GM12878 (cell line): ENCODE measurements around the gene MYO1D. TPM values are rescaled to one million over a fixed set of nuclear protein-coding genes. Genes with fewer than 3 reads are reported as not detected.

ENCODE experiments used
- ASH2L ChIP-seq: fragments of 300-600, 200-600 bp; sonication (generic); IDR thresholded peaks from 2 replicates; pipeline ENCODE4 v1.6.1; 2017; ENCODE audit warnings: low read depth, mild to moderate bottlenecking, borderline replicate concordance
- CBX5 ChIP-seq: sonication (generic); IDR thresholded peaks from 2 replicates; pipeline ENCODE4 v1.6.1; 2016; ENCODE audit warnings: low read depth, moderate library complexity, mild to moderate bottlenecking, inconsistent platforms
- CUX1 ChIP-seq: IDR thresholded peaks from 2 replicates; pipeline ENCODE4 v1.6.1; 2012; ENCODE audit warnings: improper control_type of control experiment, low read depth, low read length; ENCODE audit not compliant: insufficient replicate concordance
- EGR1 ChIP-seq, 2 experiments: IDR thresholded peaks; 1 replicate in 1 of 2; 2 replicates in 1 of 2; pipeline ENCODE4 v1.6.1; 2011 to 2012; ENCODE audit warnings: low read depth in 2 of 2, low read length in 2 of 2, borderline replicate concordance in 1 of 2, mild to moderate bottlenecking in 1 of 2, moderate library complexity in 1 of 2
- ESRRA ChIP-seq: IDR thresholded peaks from 2 replicates; pipeline ENCODE4 v1.6.1; 2012; ENCODE audit warnings: mild to moderate bottlenecking, low read length, improper control_type of control experiment
- ETV6 ChIP-seq, 2 experiments: fragments of 450-650 bp in 1 of 2; IDR thresholded peaks in 1 of 2; conservative IDR thresholded peaks in 1 of 2; 2 replicates each; pipeline ENCODE4 v1.6.1; 2014; ENCODE audit warnings: antibody characterized with exemption in 1 of 2, borderline replicate concordance in 1 of 2, low read depth in 1 of 2, mild to moderate bottlenecking in 1 of 2, moderate library complexity in 1 of 2
- IRF4 ChIP-seq: IDR thresholded peaks from 2 replicates; pipeline ENCODE4 v1.6.1; 2011; ENCODE audit warnings: low read depth, low read length
- KAT2A ChIP-seq: conservative IDR thresholded peaks from 2 replicates; pipeline ENCODE4 v1.6.1; 2011; ENCODE audit warnings: low read depth, low read length; ENCODE audit not compliant: control insufficient read depth
- KLF5 ChIP-seq: fragments of 450-650 bp; IDR thresholded peaks from 2 replicates; pipeline ENCODE4 v1.6.1; 2014; ENCODE audit warnings: mild to moderate bottlenecking; ENCODE audit not compliant: partially characterized antibody
- MEF2B ChIP-seq: fragments of 450-650 bp; IDR thresholded peaks from 2 replicates; pipeline ENCODE4 v1.6.1; 2018; ENCODE audit warnings: mild to moderate bottlenecking, moderate library complexity; ENCODE audit not compliant: partially characterized antibody, poor library complexity, severe bottlenecking
- MTA2 ChIP-seq: fragments of 450-650 bp; IDR thresholded peaks from 2 replicates; pipeline ENCODE4 v1.6.1; 2016; ENCODE audit warnings: low read depth, mild to moderate bottlenecking, moderate library complexity
- MYC ChIP-seq: IDR thresholded peaks from 2 replicates; pipeline ENCODE4 v1.6.1; 2011; ENCODE audit warnings: mild to moderate bottlenecking, low read length, moderate library complexity, inconsistent platforms; ENCODE audit not compliant: insufficient read depth, insufficient replicate concordance, insufficient read length, severe bottlenecking
- NFYB ChIP-seq: IDR thresholded peaks from 2 replicates; pipeline ENCODE4 v1.6.1; 2011; ENCODE audit warnings: low read depth, mild to moderate bottlenecking, low read length, improper control_type of control experiment, moderate library complexity; ENCODE audit not compliant: insufficient read depth
- PAX5 ChIP-seq: IDR thresholded peaks from 2 replicates; pipeline ENCODE4 v1.6.1; 2011; ENCODE audit warnings: low read depth, low read length, borderline replicate concordance
- RBBP5 ChIP-seq: fragments of 200-600 bp; sonication (generic); conservative IDR thresholded peaks from 2 replicates; pipeline ENCODE4 v1.6.1; 2016
- RUNX3 ChIP-seq: IDR thresholded peaks from 2 replicates; pipeline ENCODE4 v1.6.1; 2012; ENCODE audit warnings: low read length, inconsistent platforms
- SMC3 ChIP-seq: IDR thresholded peaks from 2 replicates; pipeline ENCODE4 v1.6.1; 2011; ENCODE audit warnings: low read length, improper control_type of control experiment, borderline replicate concordance
- STAT3 ChIP-seq: IDR thresholded peaks from 2 replicates; pipeline ENCODE4 v1.6.1; 2011; ENCODE audit warnings: low read depth, low read length, improper control_type of control experiment
- TAF1 ChIP-seq: IDR thresholded peaks from 2 replicates; pipeline ENCODE4 v1.6.1; 2011; ENCODE audit warnings: mild to moderate bottlenecking, low read depth, low read length, borderline replicate concordance
- TARDBP ChIP-seq: IDR thresholded peaks from 2 replicates; pipeline ENCODE4 v1.6.1; 2016; ENCODE audit warnings: borderline replicate concordance
- TBL1XR1 ChIP-seq: IDR thresholded peaks from 2 replicates; pipeline ENCODE4 v1.6.1; 2012; ENCODE audit warnings: low read depth, low read length, improper control_type of control experiment
- ZBTB4 ChIP-seq: fragments of 450-650 bp; formaldehyde crosslinking; IDR thresholded peaks from 2 replicates; pipeline ENCODE4 v1.4.0; 2022; ENCODE audit warnings: mild to moderate bottlenecking, moderate library complexity
- polyA plus RNA-seq, 11 experiments: library from polyadenylated mRNA; depleted of rRNA in 4 of 11; unstranded in 6 of 11; stranded (reverse) in 5 of 11; fragments of >200 nt; fragmentation: Nextera tagmentation in 4 of 11; fragmentation: Illumina TruSeq in 1 of 11; extraction: Ambion mirVana in 4 of 11; extraction: Trizol in 1 of 11; gene quantifications; 1 replicate in 1 of 11; 2 replicates in 10 of 11; pipeline versions ENCODE4 v1.2.1 to v1.2.3, GENCODE V29; 2011 to 2016; ENCODE audit warnings: inconsistent platforms in 2 of 11, missing spikeins in 2 of 11, low read depth in 1 of 11
- total RNA-seq, 4 experiments: library from RNA; depleted of rRNA in 3 of 4; stranded (reverse); fragments of >200 nt in 3 of 4; fragmentation: Illumina TruSeq in 1 of 4; extraction: Trizol in 1 of 4; gene quantifications; 2 replicates each; pipeline versions ENCODE4 v1.2.1 to v1.2.3, GENCODE V29; 2013 to 2021

MYO1D gene
- total and polyA plus RNA-seq, 10 of the 15 experiments (the other 5 are each of a cell fraction or from before 2014, with no cell fraction given) = 1.8 to 37.7 (median 25.4) TPM

DNA sequence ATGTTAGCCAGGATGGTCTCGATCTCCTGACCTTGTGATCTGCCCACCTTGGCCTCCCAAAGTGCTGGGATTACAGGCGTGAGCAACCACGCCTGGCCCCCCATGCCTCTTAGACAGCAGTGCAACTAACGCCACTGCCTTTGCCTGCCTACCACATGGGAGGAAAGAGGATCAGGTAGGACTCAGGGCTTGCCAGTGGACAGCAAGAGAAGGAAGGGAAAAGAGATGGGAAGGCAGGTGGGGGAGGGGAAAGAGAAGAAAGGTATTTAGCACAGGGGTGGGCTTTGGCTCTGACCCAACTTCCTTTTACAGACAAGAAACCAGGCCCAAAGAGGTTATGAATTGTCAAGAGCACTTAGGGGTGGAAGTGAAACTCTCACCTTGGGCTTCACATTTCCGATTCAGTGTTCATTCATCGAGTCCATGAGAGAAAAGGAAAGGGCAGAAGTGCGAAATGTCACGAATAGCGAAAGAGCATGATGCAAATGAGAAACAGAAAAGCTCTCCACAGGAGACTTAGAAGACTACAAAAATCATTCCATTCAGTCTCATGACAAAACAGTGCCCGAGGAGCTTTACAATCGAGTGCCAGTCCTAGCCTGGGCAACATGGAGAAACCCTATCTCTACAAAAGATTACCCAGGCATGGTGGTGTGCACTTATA lies 353.8 kb downstream of the MYO1D start (continued):
- peak; percentile 8; the same call in 1 of the 2 replicates for TF ChIP-seq TARDBP
- TF ChIP-seq MYC = no peak
- TF ChIP-seq ETV6 (conservative IDR thresholded peaks at IDR 0.05 in 1 of 2, IDR thresholded peaks at IDR 0.05 in 1 of 2; ENCODE audit: borderline replicate concordance in 1 of 2, low read depth in 1 of 2) = peak in 1 of 2 experiments; percentile 100; a peak in 2 of 4 replicates
- TF ChIP-seq PAX5 = peak; percentile 94
- peak; percentile 99 for TF ChIP-seq STAT3
- TF ChIP-seq TAF1 = peak; percentile 66; the same call in 1 of the 2 replicates
- TF ChIP-seq SMC3 = 0 out of 2 replicates have a peak, but pooled peaks have one; percentile 2
- peak; percentile 69; the same call in 1 of the 2 replicates for TF ChIP-seq CBX5
- peak; percentile 95 for TF ChIP-seq MEF2B
- peak; percentile 99 for TF ChIP-seq MTA2
- no peak for TF ChIP-seq KAT2A
- TF ChIP-seq RUNX3 = peak; percentile 96
- TF ChIP-seq CUX1 = peak; percentile 95
- TF ChIP-seq TBL1XR1 = peak; percentile 99
- 0 out of 2 replicates have a peak, but pooled peaks have one; percentile 54 for TF ChIP-seq ESRRA
- TF ChIP-seq IRF4 = peak; percentile 96
- TF ChIP-seq RBBP5 = no peak
- TF ChIP-seq ASH2L = no peak
- TF ChIP-seq KLF5 = peak; percentile 91
- no peak for TF ChIP-seq ZBTB4
- TF ChIP-seq EGR1 (IDR thresholded peaks at IDR 0.05; ENCODE audit: borderline replicate concordance in 1 of 2, low read depth in 2 of 2, low read length in 2 of 2) = peak in 1 of 2 experiments; percentile 68; a peak in 1 of 3 replicates
- no peak for TF ChIP-seq NFYB
